Germinal center (tissue), 1 donor: ENCODE data around the gene ITPR3.
A peak's percentile ranks its signal among the peaks of the same experiment; 100 is the strongest.

Experiments used
- DNase-seq: peaks from one replicate; pipeline ENCODE4 v3.0.0; 2012; ENCODE audit warnings: mixed read lengths, low spot score

ITPR3 gene

DNA sequence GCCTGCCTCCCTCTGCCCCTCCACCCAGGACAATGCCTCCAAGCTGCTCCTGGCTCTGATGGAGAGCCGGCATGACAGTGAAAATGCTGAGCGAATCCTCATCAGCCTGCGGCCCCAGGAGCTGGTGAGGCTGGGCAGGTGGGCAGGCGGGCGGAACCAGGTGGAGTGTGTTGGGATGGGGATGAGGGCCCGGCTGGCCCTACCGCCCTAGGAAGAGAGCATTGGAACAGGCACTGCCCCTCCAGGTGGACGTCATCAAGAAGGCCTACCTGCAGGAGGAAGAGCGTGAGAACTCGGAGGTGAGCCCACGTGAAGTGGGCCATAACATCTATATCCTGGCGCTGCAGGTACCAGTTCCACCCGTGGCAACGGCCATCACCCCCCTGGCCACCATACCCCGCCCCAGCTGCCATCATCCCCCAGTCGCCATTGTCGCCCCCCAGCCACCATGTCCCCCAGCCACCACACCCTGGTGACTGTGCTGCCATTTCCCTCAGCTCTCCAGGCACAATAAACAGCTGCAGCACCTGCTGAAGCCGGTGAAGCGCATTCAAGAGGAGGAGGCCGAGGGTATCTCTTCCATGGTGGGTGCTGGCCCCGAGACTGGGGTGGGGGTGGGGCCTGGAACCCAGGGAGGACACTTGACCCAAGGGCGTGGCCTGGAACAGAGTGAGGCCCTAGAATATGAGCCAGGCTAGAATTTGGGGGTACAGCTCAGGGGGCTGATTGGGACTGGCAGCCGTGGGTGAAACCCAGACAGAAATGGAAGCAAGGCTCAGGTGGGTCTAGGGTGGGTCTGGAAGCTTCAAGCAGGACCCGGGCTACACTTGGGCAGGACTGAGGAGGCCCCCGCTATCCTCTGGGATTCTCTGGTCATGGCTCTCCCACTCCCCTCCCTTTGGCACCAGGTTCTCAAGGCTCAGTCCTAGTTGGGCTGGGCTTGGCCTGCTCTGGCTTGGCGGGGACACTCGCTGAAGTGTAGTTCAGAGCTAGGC, 66.2 kb downstream of the ITPR3 start:
- no peak for DNase-seq

DNA sequence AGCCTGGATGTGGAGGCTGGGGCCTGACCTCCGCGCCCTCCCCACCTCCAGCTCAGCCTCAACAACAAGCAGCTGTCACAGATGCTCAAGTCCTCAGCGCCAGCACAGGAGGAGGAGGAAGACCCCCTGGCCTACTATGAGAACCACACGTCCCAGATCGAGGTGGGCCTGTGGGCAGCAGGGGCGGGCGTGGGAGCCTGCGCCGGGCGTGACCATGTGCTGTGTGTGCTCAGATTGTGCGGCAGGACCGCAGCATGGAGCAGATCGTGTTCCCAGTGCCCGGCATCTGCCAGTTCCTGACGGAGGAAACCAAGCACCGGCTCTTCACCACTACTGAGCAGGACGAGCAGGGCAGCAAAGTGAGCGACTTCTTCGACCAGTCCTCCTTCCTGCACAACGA, 66.9 kb downstream of the ITPR3 start:
- no peak for DNase-seq

DNA sequence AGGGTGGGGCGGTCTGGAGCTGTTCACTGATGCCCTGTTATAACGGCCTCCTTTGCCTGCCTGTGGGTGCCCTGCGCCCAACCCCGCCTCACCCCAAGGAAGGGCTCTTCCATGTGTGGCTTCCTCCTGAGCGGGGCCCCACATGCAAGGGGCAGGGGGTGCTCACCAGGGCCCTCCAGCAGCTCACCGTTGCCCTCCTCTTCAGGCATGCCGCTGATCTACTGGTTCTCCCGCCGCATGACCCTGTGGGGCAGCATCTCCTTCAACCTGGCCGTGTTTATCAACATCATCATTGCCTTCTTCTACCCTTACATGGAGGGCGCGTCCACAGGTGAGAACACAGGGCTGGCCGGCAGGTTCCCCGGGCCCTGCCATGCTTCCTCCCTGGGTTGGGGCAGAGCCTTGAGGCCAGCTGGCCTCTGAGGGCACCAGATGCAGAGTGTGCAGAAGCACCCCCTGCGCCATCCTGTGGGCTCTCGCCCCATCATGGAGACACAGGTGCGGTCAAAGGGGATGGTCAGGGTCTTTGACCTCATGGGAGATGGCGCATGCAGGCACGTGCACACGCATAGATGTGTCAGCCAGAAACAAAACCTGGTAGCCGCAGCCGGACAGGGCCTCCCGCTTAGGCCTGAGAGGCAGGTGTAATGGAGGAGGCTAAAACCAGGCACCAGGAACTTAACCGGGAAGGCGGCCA, 67.5 kb downstream of the ITPR3 start:
- no peak for DNase-seq

DNA sequence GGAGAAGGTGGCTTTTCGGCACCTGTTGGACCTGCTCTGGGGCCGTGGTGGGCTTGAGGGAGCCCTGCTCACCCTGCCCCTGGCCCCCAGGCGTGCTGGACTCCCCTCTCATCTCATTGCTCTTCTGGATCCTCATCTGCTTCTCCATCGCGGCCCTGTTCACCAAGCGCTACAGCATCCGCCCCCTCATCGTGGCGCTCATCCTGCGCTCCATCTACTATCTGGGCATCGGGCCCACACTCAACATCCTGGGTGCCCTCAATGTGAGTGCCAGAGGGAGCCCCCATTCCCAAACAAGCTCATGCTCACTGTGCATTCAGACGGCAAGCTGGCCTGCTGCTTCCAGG, 68.0 kb downstream of the ITPR3 start:
- DNase-seq = no peak

DNA sequence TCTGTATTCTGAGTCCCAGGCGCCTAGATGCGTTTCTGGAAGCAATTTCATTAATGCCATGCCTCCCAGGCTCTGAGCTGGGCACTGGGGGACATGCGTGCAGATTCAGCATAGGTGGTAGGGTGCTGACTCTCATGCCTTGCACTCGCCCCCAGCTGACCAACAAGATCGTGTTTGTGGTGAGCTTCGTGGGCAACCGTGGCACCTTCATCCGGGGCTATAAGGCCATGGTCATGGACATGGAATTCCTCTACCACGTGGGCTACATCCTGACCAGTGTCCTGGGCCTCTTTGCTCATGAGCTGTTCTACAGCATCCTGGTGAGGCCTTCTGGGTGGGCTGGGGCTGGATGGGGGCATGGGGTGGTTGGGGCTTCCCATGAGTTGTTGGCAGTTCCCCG, 68.8 kb downstream of the ITPR3 start:
- no peak for DNase-seq

DNA sequence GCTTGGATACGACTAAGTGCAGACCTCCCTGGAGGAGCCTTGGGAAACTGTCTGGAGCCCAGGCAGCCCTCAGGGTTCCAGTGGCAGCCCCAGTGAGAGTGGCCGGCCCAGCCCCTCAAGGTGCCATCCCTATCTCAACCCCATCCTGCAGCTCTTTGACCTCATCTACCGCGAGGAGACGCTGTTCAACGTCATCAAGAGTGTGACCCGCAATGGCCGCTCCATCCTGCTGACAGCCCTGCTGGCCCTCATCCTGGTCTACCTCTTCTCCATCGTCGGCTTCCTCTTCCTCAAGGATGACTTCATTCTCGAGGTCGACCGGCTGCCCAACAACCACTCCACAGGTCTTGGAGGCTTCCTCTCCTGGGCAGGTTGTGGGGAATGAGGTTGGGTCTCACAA, 69.6 kb downstream of the ITPR3 start:
- no peak for DNase-seq

DNA sequence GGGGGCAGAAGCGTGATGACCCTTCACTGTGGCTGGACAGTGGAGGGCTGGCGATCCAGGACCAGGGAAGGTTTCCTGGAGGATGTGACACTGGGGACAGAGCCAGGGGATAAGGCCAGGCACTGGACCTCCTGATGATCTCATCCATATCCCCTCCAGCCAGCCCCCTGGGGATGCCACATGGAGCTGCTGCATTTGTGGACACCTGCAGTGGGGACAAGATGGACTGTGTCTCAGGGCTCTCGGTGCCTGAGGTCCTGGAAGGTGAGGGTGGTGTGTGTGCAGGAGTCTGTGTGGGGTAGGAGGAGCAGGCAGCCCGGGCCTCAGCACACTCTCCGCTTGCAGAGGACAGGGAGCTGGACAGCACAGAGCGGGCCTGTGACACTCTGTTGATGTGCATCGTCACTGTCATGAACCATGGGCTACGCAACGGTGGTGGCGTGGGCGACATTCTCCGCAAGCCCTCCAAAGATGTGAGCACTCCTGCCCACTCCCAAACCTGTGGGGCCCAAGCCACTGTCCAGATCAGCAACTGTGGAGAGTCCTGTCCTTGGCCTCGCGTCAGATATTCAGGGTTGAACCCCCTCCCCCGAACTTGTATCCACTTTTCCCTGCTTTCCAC, 70.4 kb downstream of the ITPR3 start:
- DNase-seq = no peak

DNA sequence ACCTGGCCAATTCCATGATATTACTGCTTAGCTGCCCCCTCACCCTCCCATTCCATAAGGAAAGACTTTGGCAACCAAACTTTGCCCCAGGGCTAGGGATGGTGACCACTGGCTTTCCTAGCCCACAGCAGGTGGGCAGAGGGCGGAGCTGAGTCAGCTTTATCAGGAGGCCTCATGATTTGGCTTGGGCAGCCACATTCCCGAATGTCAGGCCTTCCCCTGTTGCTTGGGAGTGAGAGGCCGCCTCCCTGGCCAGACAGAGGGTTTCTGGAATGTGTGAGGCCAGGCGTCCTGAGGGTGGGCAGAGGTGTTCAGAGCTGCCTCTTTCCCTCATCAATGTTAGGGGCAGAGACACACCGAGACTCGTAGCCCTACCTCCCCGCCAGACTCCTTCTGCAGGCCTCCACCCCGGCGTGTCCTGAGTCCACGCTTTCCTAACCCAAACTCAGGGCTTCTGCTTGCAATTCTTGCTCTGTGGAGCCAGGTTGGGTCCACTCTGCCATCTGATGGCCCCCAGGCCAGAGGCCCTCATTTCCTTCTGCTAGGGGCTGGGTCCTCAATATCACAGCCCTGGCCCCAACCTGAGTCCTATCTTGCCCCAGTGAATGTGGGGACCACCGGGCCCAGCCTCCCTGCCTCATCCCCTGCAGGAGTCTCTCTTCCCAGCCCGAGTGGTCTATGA, 71.1 kb downstream of the ITPR3 start:
- no peak for DNase-seq

DNA sequence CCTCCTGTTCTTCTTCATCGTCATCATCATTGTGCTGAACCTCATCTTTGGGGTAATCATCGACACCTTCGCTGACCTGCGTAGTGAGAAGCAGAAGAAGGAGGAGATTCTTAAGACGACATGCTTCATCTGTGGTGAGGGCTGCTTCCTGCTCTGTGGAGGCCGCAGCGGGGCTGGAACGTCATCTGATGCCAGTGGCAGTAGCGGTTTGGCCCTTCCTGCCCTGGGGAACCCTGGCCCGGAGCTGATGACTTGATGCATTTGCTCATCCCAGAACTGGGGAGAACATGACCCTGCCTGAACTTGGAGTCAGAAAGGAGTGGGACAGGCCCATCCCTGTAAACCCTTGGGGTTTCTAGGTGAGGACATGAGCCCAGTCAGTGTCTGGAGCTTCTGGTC, 71.6 kb downstream of the ITPR3 start:
- DNase-seq = no peak

DNA sequence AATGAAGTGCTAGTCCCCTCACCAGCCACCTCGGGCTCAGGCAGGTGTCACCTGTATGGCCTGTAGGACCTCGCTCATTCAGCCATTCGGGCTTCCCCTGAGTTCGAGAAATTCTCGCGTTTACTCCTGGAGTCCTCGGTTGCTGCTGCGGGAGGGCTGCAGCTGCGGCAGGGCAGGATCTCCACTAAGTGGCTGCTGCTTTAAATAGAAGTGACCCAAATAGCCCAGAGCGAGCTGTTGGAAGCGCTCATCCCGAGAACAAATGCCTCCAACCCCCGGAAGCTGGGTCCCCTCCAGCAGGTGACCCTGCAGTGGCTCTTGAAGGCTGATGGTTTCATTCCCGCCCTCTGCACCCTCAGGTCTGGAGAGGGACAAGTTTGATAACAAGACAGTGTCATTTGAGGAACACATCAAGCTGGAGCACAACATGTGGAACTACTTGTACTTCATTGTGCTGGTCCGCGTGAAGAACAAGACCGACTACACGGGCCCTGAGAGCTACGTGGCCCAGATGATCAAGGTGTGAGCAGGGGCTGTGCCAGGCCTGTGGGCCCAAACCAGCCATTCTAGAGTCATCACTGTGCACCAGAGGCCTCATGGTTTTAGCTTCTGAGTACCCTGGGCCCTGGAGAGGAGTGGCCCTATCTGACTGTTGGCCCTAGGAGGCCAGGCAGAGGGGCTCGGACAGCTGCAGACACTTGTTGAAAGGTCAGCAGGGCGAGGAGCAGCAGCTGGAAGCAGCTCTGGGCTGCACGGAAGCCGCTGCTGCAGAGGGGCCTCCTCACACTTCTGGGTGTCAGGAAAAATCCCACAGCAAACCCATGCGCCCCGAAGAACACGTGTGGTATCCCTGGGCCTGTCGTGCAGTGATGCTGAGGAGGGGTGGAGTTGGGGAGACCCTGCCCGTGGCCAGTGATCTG, 72.3 kb downstream of the ITPR3 start:
- DNase-seq = no peak

DNA sequence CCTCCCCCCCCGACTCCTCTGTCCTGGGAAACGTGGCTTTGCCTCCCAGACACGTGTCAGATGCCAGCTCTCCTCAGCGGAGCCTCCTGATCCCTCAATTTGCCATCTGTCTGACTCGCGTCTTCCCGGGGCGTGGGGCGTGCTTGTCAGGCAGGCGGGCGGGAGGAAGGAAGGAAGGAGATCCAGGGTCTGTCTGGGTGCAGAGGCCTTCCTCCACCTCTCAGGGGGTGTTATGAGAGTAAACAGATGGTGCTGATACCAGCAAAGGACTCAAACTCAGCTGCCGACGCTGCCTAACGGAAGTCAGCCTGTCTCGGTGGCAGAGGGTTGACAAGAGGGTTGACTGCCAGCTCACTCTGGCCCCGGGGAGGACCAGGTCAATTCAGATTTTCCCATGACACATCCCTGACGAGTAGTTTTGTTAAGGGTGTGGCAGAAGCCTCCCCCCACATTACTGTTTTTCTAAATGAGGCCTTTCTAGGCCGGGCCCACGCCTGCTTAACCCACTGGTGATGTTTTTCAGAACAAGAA, 73.3 kb downstream of the ITPR3 start:
- no peak for DNase-seq

DNA sequence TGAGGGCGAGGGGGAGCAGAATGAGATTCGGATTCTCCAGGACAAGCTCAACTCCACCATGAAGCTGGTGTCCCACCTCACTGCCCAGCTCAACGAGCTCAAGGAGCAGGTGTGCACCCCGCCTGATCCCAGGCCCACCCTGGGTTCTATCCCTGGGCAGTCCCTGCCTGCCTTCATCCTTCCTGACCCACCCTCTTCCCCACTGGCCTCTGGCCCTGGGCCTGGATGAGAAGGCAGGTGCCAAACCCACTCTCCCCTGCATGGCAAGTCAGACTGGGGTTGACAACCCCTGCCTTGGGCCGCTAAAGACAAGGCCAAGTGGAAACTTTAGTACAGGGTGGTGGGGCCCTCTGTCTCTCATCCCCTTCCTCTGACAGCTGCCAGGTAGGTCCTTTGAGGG, 73.9 kb downstream of the ITPR3 start:
- DNase-seq = no peak

DNA sequence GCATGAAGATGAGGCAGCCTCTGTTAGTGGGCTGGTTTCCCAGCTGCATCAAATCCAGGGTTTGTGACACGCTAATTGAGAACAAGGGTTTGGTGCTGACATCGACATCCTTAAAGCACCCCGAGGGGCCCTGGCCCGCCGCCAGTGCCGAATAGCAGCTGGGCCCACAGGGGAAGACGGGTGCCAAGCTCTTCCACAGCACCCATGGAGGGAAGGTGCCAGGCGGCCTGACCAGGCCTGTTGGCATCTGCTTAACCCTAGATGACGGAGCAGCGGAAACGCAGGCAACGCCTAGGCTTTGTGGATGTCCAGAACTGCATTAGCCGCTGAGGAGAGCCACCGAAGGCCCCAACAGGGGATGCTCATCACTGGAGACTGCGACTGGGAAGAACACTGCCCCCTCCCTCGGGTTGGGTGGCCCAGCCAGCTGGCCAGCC, 74.3 kb downstream of the ITPR3 start:
- DNase-seq = no peak

DNA sequence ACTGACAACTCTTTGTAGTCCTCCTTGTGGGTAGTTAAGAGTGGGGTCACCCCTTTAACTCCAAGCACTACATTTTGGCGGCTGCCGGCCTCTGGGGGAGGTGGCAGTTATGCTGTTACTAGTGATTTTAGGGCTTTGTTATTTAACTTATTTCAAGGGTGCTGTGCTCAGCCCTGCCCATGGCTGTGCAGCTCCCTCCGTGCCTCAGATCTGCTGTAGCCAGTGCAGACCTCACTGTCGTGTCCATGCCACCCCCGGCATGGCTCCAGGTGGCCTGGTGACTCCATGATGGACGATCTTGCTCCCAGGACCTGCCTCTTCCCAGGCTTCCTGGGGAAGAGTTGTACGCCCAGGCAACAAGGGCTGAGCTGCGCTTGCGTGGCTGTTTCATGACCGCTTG, 75.0 kb downstream of the ITPR3 start:
- DNase-seq = no peak

DNA sequence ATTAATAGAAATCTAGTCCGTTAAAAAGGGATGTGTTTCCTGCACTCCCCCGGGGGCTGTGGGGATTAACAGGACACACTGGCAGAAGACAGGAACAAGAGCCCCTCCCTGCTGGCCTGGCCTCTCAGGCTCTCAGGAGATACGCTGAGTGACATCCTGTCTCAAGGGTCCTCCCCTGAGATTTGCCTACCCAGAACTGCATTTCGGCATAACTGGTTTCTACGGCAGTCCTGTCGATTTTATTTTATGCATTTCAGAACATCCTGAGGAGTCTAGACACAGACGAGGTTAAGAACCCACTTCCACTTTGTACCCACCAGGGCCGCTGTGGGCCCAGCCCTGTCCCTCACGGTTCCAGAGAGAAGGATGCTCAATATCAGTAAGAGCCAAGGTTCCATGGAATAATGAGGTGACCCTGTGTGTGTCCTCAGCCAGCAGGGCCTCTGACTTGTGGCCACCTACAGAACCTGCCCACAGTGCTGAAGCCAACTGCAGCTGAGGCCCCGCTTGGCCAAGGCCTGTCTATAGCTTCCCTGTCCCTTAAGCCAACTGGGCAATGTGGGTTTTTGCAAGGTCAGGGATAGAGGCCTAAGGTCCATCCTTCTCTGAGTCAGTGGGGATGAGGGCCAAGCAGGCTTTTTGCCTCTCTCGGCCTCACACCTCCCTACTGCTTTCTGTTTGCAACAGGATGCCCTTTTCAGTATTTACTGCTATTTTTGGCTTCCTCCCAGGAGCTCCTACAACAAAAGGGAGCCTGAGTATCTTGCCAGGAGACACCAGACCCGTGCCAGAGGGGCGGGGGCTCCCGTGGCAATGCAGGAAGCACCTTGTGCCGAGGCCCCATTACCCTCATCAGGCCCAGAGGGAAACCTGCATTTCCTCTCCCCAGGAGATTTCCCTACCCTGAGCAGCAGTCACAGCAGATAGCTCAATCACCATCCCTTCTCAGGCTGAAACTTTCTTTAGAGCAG, 75.7 kb downstream of the ITPR3 start:
- peak; percentile 82 for DNase-seq

DNA sequence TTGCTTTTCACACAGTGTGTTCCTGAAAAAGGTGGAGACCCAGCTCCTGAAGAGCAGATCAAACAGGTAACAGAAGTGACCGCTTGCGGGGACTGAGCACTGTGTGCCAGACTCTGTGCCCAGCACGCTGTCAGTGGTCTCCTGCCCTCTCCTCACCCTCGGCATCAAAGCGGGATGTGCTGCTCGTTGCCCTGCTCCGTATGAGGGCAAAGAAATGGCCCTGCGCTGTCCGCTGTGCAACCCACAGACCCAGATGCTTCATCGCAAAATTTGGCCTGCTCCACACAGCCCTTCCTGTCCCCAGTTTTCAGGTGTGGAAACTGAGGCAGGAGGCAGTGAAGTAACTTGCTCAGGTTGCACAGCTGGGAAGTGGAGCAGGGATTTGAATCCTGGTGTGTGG, 76.7 kb downstream of the ITPR3 start:
- DNase-seq = no peak

DNA sequence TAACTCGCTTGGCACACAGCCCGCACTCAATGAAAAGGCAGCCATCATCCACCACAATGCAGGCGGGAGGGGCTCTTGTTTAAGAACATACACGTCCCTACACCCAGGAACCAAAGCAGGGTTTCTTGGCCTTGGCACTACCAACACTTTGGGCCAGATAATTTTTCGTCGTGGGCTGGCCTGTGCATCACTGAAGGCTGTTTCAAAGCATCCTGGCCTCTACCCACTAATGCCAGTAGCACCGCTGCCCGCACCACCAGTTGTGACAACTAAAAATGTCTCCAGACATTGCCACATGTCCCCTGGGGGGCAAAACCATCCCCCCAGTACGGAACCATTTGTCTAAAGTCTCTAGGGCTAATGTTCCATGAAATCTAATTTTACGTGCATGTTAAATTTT, 77.4 kb downstream of the ITPR3 start:
- no peak for DNase-seq

DNA sequence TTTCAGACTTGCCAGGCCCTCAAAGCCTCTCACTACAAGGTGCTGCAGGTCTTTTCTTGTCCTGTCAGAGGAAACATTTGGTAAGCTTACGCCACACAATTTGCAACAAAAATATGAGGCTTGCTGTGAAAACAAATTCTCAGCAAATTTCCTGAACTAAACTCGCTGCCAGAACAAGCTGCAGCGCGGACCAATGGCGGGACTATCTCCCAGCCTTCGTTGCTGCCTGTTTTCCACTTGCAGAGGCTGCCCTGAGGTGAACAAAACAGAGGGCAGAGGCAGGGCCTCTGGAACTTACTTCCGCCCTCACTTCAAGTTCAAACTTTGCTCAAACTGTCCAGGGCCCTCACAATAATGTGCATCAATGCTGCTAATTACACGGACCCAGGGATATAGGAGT, 78.0 kb downstream of the ITPR3 start:
- DNase-seq = no peak

DNA sequence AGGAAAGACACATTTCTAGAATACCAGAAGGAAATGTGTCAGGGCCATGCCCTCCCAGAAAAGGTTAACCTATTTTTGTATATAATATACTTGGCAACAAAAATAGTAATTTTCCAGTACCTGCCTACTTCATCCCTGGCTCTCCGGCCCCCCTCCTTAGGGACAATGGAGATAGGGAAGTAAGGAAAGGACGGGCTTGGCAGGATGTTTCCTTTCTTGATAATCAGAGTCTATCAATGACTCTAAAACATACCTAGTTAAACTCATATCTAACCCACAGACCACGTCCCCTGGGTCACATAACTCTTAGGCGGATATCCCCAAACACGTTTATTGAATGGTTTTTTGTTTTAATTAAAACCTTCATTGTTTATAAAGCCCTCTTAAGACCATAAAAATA, 78.6 kb downstream of the ITPR3 start:
- DNase-seq = no peak
